ENCODE results near the gene KRT13.
A peak's percentile ranks its signal among the peaks of the same experiment; 100 is the strongest.

KRT13 gene

GRCh38 chr17:41516147-41516829 lies 10.9 kb upstream of the KRT13 start:
- H3K4me1 ChIP-seq (ENCODE audit: control insufficient read depth in 1 of 2, insufficient read depth in 1 of 2, low read depth in 1 of 2, low read length in 1 of 2), result peaks cover 17 to 26% of the 10 kb centered on the region in 2 experiments
- H3K27me3 ChIP-seq, result peaks cover 5% of the 10 kb centered on the region
- no peak overlapping the region for H3K27ac ChIP-seq
- H3K36me3 ChIP-seq, result no peaks in the 10 kb centered on the region
- H3K4me3 ChIP-seq (ENCODE audit: low read depth in 1 of 2, low read length in 1 of 2), result no peak overlapping the region
- no peaks in the 10 kb centered on the region for H3K9me3 ChIP-seq
- TF ChIP-seq, protein P1, sequence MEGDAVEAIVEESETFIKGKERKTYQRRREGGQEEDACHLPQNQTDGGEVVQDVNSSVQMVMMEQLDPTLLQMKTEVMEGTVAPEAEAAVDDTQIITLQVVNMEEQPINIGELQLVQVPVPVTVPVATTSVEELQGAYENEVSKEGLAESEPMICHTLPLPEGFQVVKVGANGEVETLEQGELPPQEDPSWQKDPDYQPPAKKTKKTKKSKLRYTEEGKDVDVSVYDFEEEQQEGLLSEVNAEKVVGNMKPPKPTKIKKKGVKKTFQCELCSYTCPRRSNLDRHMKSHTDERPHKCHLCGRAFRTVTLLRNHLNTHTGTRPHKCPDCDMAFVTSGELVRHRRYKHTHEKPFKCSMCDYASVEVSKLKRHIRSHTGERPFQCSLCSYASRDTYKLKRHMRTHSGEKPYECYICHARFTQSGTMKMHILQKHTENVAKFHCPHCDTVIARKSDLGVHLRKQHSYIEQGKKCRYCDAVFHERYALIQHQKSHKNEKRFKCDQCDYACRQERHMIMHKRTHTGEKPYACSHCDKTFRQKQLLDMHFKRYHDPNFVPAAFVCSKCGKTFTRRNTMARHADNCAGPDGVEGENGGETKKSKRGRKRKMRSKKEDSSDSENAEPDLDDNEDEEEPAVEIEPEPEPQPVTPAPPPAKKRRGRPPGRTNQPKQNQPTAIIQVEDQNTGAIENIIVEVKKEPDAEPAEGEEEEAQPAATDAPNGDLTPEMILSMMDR (IDR thresholded peaks at IDR 0.05), result no peak

- TF ChIP-seq, protein P1 (IDR thresholded peaks at IDR 0.05), result no peak
- Histone ChIP-seq H3K4me3 (ENCODE audit: low read depth in 1 of 2, low read length in 1 of 2) (peak overlapping the region in 1 of 2 experiments; percentile 43), H3K9me3 (no peaks in the 10 kb centered on the region), H3K27ac (peak overlapping the region; percentile 80), H3K36me3 (no peaks in the 10 kb centered on the region), H3K4me1 (ENCODE audit: control insufficient read depth in 1 of 2, insufficient read depth in 1 of 2, low read depth in 1 of 2, low read length in 1 of 2) (peaks cover 17 to 34% of the 10 kb centered on the region in 2 experiments), H3K27me3 (no peaks in the 10 kb centered on the region)
Observed at GRCh38 chr17:41513168-41513547, 7.7 kb upstream of the KRT13 start.

DNA sequence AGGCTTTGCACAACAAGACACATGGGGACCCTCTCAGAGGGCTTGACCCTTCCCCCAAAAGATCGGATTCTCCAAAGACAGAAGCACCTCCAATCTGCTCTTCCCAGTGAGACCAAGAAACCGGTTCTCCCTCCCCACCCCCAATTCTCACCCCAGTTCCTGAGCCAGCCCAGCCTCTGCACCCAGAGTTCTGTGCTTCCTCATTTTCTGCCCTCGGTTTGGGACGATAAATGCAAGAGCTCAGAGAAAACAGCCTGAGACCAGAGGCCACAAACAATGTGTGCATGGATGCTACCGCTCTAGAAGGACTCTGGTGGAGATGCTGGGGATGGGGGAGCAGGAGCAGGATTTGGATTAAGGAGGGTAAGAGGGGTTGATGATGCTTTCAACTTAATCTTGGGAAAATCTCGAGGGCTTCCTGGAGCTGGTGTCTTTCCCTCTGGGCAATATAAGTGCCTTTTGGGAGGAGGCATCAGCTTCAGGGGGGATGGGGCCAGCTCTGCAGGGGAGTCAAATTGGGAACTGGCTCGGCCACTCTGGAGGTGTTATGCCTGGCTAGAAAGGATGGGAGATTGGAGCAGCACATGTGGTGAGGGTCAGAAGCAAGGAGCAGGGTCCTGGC lies 7.2 kb upstream of the KRT13 start:
- Histone ChIP-seq H3K27me3 (no peaks in the 10 kb centered on the region), H3K36me3 (no peaks in the 10 kb centered on the region), H3K9me3 (no peaks in the 10 kb centered on the region), H3K27ac (peak overlapping the region; percentile 80), H3K4me1 (ENCODE audit: control insufficient read depth in 1 of 2, insufficient read depth in 1 of 2, low read depth in 1 of 2, low read length in 1 of 2) (peaks cover 17 to 34% of the 10 kb centered on the region in 2 experiments), H3K4me3 (ENCODE audit: low read depth in 1 of 2, low read length in 1 of 2) (peak overlapping the region; percentile 28 to 43)
- TF ChIP-seq, protein P1 (IDR thresholded peaks at IDR 0.05), result no peak

- no peak overlapping the region for H3K4me3 ChIP-seq (ENCODE audit: low read depth in 1 of 2, low read length in 1 of 2)
- H3K4me1 ChIP-seq (ENCODE audit: control insufficient read depth in 1 of 2, insufficient read depth in 1 of 2, low read depth in 1 of 2, low read length in 1 of 2), result peaks cover 17 to 34% of the 10 kb centered on the region in 2 experiments
- peak overlapping the region; percentile 80 for H3K27ac ChIP-seq
- TF ChIP-seq, protein P1 (IDR thresholded peaks at IDR 0.05), result no peak
- H3K9me3 ChIP-seq, result no peaks in the 10 kb centered on the region
- H3K36me3 ChIP-seq, result no peaks in the 10 kb centered on the region
- no peaks in the 10 kb centered on the region for H3K27me3 ChIP-seq
Observed at GRCh38 chr17:41511716-41512115, 6.3 kb upstream of the KRT13 start.

DNA sequence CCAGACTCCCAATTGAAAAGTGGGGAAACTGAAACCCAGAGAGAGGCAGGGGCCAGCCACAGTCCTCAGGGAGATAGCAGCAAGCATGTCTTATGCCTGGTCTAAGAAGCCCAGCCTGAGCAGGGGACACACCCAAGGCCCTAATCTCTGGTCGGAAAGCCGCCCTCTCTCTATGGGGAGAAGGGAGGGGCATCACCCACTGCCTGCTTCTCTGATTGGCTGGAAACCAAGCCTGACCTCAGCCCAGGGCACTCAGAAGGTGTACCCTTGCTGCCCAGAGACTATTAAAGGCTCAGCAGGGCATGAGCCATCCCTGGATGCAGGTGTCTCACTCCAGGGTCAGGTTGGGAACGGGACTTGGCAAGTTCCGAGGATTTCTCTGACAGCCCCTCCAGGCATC lies 5.7 kb upstream of the KRT13 start:
- H3K36me3 ChIP-seq, result no peaks in the 10 kb centered on the region
- H3K27me3 ChIP-seq, result no peaks in the 10 kb centered on the region
- no peak overlapping the region for H3K4me3 ChIP-seq (ENCODE audit: low read depth in 1 of 2, low read length in 1 of 2)
- peaks cover 17 to 34% of the 10 kb centered on the region in 2 experiments for H3K4me1 ChIP-seq (ENCODE audit: control insufficient read depth in 1 of 2, insufficient read depth in 1 of 2, low read depth in 1 of 2, low read length in 1 of 2)
- no peak overlapping the region for H3K27ac ChIP-seq
- H3K9me3 ChIP-seq, result no peaks in the 10 kb centered on the region
- TF ChIP-seq, protein P1 (IDR thresholded peaks at IDR 0.05), result no peak

All from neutrophil (primary cell).